Neural progenitor cell (in vitro differentiated cells): ENCODE results near the gene PGLYRP4. TPM values are rescaled to one million over a fixed set of nuclear protein-coding genes. Genes with fewer than 3 reads are reported as not detected.

Experiments
- DNase-seq: peaks from one replicate; pipeline ENCODE4 v3.0.0-alpha.2; 2016; ENCODE audit warnings: low spot score
- H2AFZ ChIP-seq: fragments of 200-600 bp; sonication (generic); replicated peaks from 2 replicates; pipeline ENCODE4 v1.6.1; 2016; ENCODE audit warnings: antibody characterized with exemption
- H3F3A ChIP-seq: fragments of 200-600 bp; sonication (generic); 2 replicates; pipeline ENCODE4 v1.6.1; 2016; ENCODE audit warnings: antibody characterized with exemption, low read depth
- H3K27ac ChIP-seq: fragments of 200-600 bp; sonication (generic); 2 replicates; pipeline ENCODE4 v1.5.1; 2016; ENCODE audit warnings: mild to moderate bottlenecking
- H3K27me3 ChIP-seq: fragments of 200-600 bp; sonication (generic); 2 replicates; pipeline ENCODE4 v1.6.1; 2016; ENCODE audit warnings: mild to moderate bottlenecking, moderate library complexity
- H3K36me3 ChIP-seq: fragments of 200-600 bp; sonication (generic); 2 replicates; pipeline ENCODE4 v1.5.1; 2016
- H3K4me1 ChIP-seq: fragments of 200-600 bp; sonication (generic); 2 replicates; pipeline ENCODE4 v1.6.1; 2016; ENCODE audit warnings: mixed run types
- H3K4me2 ChIP-seq: fragments of 200-600 bp; sonication (generic); 2 replicates; pipeline ENCODE4 v1.6.1; 2016
- H3K4me3 ChIP-seq: fragments of 200-600 bp; sonication (generic); 2 replicates; pipeline ENCODE4 v1.5.1; 2016
- H3K79me2 ChIP-seq: fragments of 200-600 bp; sonication (generic); 2 replicates; pipeline ENCODE4 v1.6.1; 2016; ENCODE audit warnings: low read depth
- H3K9ac ChIP-seq: fragments of 200-600 bp; sonication (generic); 2 replicates; pipeline ENCODE4 v1.6.1; 2016
- H3K9me3 ChIP-seq: fragments of 200-600 bp; sonication (generic); 2 replicates; pipeline ENCODE4 v1.5.1; 2016; ENCODE audit warnings: low read depth
- H4K20me1 ChIP-seq: fragments of 200-600 bp; sonication (generic); 2 replicates; pipeline ENCODE4 v1.6.1; 2016; ENCODE audit warnings: low read depth
- H3K27ac Mint-ChIP-seq: 3 replicates; pipeline ENCODE4 v1.8.0; 2021; ENCODE audit warnings: mixed read lengths
- H3K27me3 Mint-ChIP-seq: 2 replicates; pipeline ENCODE4 v1.8.0; 2022; ENCODE audit warnings: low read depth, mild to moderate bottlenecking, inconsistent platforms, moderate library complexity, mixed read lengths; ENCODE audit not compliant: insufficient read depth
- H3K36me3 Mint-ChIP-seq: 3 replicates; pipeline ENCODE4 v1.8.0; 2021; ENCODE audit warnings: mixed read lengths
- H3K4me1 Mint-ChIP-seq: 3 replicates; pipeline ENCODE4 v1.8.0; 2021; ENCODE audit warnings: mixed read lengths
- H3K4me3 Mint-ChIP-seq: 3 replicates; pipeline ENCODE4 v1.8.0; 2021; ENCODE audit warnings: mild to moderate bottlenecking, moderate library complexity, mixed read lengths
- H3K9me3 Mint-ChIP-seq: 3 replicates; pipeline ENCODE4 v1.8.0; 2020; ENCODE audit warnings: mixed read lengths
- CTCF ChIP-seq: fragments of 200-600 bp; sonication (generic); IDR thresholded peaks from 2 replicates; pipeline ENCODE4 v1.5.1; 2017; ENCODE audit warnings: antibody characterized with exemption, mild to moderate bottlenecking
- EZH2 ChIP-seq: fragments of 200-600 bp; sonication (generic); IDR thresholded peaks from 2 replicates; pipeline ENCODE4 v1.6.1; 2017; ENCODE audit warnings: antibody characterized with exemption, mild to moderate bottlenecking, moderate library complexity
- EZH2phosphoT487 ChIP-seq: fragments of 200-600 bp; sonication (generic); IDR thresholded peaks from 2 replicates; pipeline ENCODE4 v1.6.1; 2017; ENCODE audit warnings: antibody characterized with exemption
- total RNA-seq: library from RNA; depleted of rRNA; stranded (reverse); fragments of >200 nt; gene quantifications from 2 replicates; pipeline ENCODE4 v1.2.3, GENCODE V29; 2015; ENCODE audit warnings: low replicate concordance

The PGLYRP4 gene
- total RNA-seq, 1 donor from 2014 or later = not detected

GRCh38 chr1:153340356-153340755 lies 8.3 kb downstream of the PGLYRP4 start:
- H3K9ac ChIP-seq = no peak overlapping the region
- H3K4me3 ChIP-seq = no peak overlapping the region
- H3K36me3 ChIP-seq = no peaks in the 10 kb centered on the region
- no peak for DNase-seq
- H2AFZ ChIP-seq = no peak overlapping the region
- Mint-ChIP-seq H3K27ac (no peak overlapping the region), H3K27me3 (peaks cover 8% of the 10 kb centered on the region), H3K4me3 (no peak overlapping the region), H3K36me3 (no peaks in the 10 kb centered on the region), H3K9me3 (no peaks in the 10 kb centered on the region), H3K4me1 (no peaks in the 10 kb centered on the region)
- H3K27ac ChIP-seq = no peak overlapping the region
- no peaks in the 10 kb centered on the region for H3K79me2 ChIP-seq
- no peaks in the 10 kb centered on the region for H3K27me3 ChIP-seq
- no peaks in the 10 kb centered on the region for H3F3A ChIP-seq
- no peaks in the 10 kb centered on the region for H3K4me1 ChIP-seq
- TF ChIP-seq EZH2phosphoT487 (no peak), EZH2 (no peak), CTCF (no peak)
- no peak overlapping the region for H3K4me2 ChIP-seq
- no peaks in the 10 kb centered on the region for H3K9me3 ChIP-seq
- H4K20me1 ChIP-seq = no peaks in the 10 kb centered on the region

GRCh38 chr1:153339802-153340201 lies 8.8 kb downstream of the PGLYRP4 start:
- Histone ChIP-seq H3K27me3 (no peaks in the 10 kb centered on the region), H3K4me2 (no peak overlapping the region), H4K20me1 (no peaks in the 10 kb centered on the region), H3K79me2 (no peaks in the 10 kb centered on the region), H3K9me3 (no peaks in the 10 kb centered on the region), H3F3A (no peaks in the 10 kb centered on the region), H3K27ac (no peak overlapping the region), H3K4me1 (no peaks in the 10 kb centered on the region), H2AFZ (no peak overlapping the region), H3K4me3 (no peak overlapping the region), H3K9ac (no peak overlapping the region), H3K36me3 (no peaks in the 10 kb centered on the region)
- DNase-seq = no peak
- peaks cover 8% of the 10 kb centered on the region for H3K27me3 Mint-ChIP-seq
- no peaks in the 10 kb centered on the region for H3K9me3 Mint-ChIP-seq
- no peaks in the 10 kb centered on the region for H3K36me3 Mint-ChIP-seq
- H3K4me1 Mint-ChIP-seq = no peaks in the 10 kb centered on the region
- H3K27ac Mint-ChIP-seq = no peak overlapping the region
- no peak overlapping the region for H3K4me3 Mint-ChIP-seq
- no peak for TF ChIP-seq CTCF
- no peak for TF ChIP-seq EZH2phosphoT487
- no peak for TF ChIP-seq EZH2

- Histone ChIP-seq H3K27ac (no peak overlapping the region), H3K27me3 (no peaks in the 10 kb centered on the region), H3K9me3 (no peaks in the 10 kb centered on the region), H3K79me2 (no peaks in the 10 kb centered on the region), H2AFZ (no peak overlapping the region), H4K20me1 (no peaks in the 10 kb centered on the region), H3F3A (no peaks in the 10 kb centered on the region), H3K4me1 (no peaks in the 10 kb centered on the region), H3K9ac (no peak overlapping the region), H3K4me2 (no peak overlapping the region), H3K36me3 (no peaks in the 10 kb centered on the region), H3K4me3 (no peak overlapping the region)
- no peak for DNase-seq
- H3K36me3 Mint-ChIP-seq = no peaks in the 10 kb centered on the region
- no peaks in the 10 kb centered on the region for H3K9me3 Mint-ChIP-seq
- TF ChIP-seq CTCF = no peak
- TF ChIP-seq EZH2phosphoT487 = no peak
- TF ChIP-seq EZH2 = no peak
- H3K27ac Mint-ChIP-seq = no peak overlapping the region
- H3K4me1 Mint-ChIP-seq = no peaks in the 10 kb centered on the region
- no peak overlapping the region for H3K4me3 Mint-ChIP-seq
- peaks cover 3% of the 10 kb centered on the region for H3K27me3 Mint-ChIP-seq
Observed at GRCh38 chr1:153337980-153338853, 10.4 kb downstream of the PGLYRP4 start.
